H4 (cell line): ENCODE results near the gene OR2T3. TPM values are rescaled to one million over a fixed set of nuclear protein-coding genes. Genes with fewer than 3 reads are reported as not detected.
"Not testable (repeated sequence)": the region's sequence is repeated elsewhere in the genome, so short reads cannot be mapped to it uniquely, and the experiment has no call there.

Experiments
- DNase-seq: peaks from one replicate; pipeline ENCODE4 v3.0.0-alpha.2; 2015; ENCODE audit warnings: low spot score
- total RNA-seq: library from RNA; depleted of rRNA; stranded (reverse); fragments of >200 nt; shearing (Covaris generic); gene quantifications from 2 replicates; pipeline ENCODE4 v1.2.3, GENCODE V29; 2014; rRNA removed

The OR2T3 gene
- total RNA-seq: not detected in 2 replicates

GRCh38 chr1:248473051-248473450 is at the start of gene OR2T3:
Gene OR2T3 (plus strand): TSS chr1:248473351. CDS start chr1:248473351, 0 bp downstream.
- DNase-seq: not testable (repeated sequence)

DNA sequence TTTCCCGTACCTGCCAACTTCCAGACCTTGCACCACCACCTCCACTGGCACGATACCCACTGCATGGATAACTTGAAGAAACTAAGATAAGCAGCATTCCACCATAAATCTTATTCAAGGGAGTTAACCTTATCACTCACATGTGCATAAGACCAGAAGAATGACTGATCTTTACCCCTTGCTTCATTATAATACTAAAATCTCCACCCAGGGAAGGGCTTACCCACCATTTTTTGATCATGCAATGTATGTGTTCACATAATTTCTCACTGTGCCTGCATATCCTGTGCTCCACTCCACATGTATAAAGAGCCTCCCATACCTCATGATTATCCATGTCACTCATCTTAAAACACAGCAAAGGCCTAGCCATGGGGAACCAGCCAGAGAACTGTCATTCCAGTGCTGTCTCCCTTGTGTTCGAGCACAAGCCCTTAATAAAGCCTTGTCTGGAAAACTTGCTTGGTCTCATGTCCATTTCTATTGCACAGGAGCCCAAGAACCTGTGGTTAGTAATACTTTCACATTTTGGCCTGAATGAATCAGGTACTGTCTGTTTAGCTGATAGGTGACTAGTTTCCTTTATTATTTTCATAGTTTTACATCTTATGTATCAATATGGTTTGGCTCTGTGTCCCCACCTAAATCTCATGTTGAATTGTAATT is 45.5 kb upstream of the OR2T3 start:
- DNase-seq: not testable (repeated sequence)

GRCh38 chr1:248428192-248428533 is 45.0 kb upstream of the OR2T3 start:
- DNase-seq: not testable (repeated sequence)

DNA sequence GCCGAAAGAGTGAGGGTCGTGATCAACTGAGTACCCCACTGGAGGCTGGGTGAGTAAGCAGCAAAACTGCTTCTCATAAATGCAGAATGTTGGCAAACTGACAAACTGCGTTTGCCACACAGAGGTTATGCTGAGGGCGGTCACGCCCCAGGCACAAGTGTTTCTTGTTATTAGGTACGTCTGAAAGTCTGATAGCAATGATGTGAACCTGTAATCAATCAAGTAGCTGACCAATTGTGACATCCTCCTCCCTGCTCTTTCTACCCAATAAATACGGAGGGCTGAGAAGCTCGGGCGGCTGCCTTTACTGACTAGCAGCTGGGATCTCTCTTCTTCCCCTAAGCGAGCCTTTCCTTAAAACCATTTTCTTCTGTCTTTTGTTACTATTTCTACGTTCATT is 41.5 kb upstream of the OR2T3 start:
- not testable (repeated sequence) for DNase-seq

- DNase-seq: not testable (repeated sequence)
Observed at GRCh38 chr1:248432201-248432600, 41.0 kb upstream of the OR2T3 start.

GRCh38 chr1:248433811-248434415 is 39.2 kb upstream of the OR2T3 start:
- not testable (repeated sequence) for DNase-seq

- DNase-seq: not testable (repeated sequence)
Observed at GRCh38 chr1:248434913-248435312, 38.2 kb upstream of the OR2T3 start.

DNA sequence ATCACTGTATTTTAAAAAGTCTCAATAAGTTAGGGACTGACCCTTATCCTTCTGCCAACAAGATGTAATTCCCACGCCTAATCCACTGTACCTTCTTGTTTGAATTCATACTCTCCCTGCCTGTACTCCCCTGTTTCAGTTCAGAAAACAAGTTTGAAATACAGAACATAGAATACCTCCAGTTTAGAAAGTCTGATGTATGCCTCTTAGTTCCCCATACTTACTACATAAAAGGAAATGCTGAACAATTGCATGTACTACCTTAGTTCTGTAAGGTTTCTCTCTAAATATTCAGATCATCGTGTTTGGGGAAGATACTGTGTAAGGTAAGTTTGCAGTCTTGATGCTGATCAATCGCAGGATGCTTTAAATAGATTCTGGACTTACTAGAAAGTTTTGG is 36.8 kb upstream of the OR2T3 start:
- DNase-seq: not testable (repeated sequence)

DNA sequence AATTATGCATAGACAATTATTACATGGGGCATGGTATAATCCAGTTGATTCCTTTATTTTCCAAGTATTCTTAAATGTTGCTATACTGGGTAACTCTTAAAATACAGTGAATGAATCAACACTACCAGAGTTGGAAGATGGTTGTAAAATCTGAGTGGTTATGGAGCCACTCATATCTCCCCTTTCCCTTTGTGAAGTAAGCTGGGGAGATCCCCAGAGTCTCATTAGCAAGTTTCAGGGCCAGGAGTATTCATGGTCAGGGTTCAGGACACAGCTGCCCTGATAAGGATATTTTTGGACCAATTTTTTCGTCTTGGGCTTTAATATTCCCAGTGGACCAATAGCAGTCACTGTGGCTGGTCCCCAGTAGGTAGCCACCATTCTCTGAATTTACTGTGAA is 34.5 kb upstream of the OR2T3 start:
- DNase-seq: not testable (repeated sequence)

GRCh38 chr1:248439283-248439682 is 33.9 kb upstream of the OR2T3 start:
- DNase-seq: not testable (repeated sequence)

GRCh38 chr1:248442500-248443277 is 30.5 kb upstream of the OR2T3 start:
- DNase-seq: not testable (repeated sequence)

DNA sequence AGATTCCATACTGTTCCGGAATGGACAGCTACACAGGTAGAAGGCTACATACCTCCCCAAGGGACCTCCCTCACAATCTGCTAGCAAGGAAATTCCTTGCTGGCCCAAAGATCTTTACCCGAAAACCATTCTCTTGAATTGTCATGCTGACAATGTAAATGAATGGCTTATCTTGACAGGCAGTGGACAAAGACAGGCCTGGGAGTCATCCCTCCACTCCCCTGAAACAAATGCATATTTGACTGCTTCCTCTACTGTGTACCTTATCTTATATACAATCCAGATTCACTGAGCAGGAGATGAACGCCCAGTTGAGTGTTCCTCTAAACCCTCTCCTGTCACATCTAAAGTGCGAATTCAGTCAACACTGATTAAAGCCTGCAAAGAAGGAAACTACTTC is 28.5 kb upstream of the OR2T3 start:
- DNase-seq: not testable (repeated sequence)

- DNase-seq: not testable (repeated sequence)
Observed at GRCh38 chr1:248445399-248445798, 27.8 kb upstream of the OR2T3 start, which contains the start of gene OR2T2. Gene OR2T2 (plus strand): TSS chr1:248445637. CDS start chr1:248452798, 7,161 bp downstream.

GRCh38 chr1:248448409-248449074 is 24.6 kb upstream of the OR2T3 start:
- DNase-seq: not testable (repeated sequence)

GRCh38 chr1:248449821-248450465 is 23.2 kb upstream of the OR2T3 start:
- not testable (repeated sequence) for DNase-seq

- DNase-seq: not testable (repeated sequence)
Observed at GRCh38 chr1:248450466-248451145, 22.5 kb upstream of the OR2T3 start.

DNA sequence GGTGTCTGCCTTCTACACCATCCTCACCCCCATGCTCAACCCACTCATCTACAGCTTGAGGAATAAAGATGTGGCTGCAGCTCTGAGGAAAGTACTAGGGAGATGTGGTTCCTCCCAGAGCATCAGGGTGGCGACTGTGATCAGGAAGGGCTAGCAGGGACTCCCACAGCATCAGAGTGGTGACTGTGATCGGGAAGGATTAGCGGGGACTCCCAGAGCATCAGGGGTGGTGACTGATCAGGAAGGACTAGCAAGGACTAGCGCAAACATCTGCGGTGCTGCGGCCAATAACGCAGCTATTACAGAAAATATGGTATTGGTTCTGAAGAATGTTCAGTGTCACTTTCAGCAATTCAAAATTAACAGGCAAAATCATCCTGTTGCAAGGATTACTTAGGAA is 19.5 kb upstream of the OR2T3 start:
- not testable (repeated sequence) for DNase-seq

GRCh38 chr1:248455045-248455444 is 18.1 kb upstream of the OR2T3 start:
- not testable (repeated sequence) for DNase-seq

DNA sequence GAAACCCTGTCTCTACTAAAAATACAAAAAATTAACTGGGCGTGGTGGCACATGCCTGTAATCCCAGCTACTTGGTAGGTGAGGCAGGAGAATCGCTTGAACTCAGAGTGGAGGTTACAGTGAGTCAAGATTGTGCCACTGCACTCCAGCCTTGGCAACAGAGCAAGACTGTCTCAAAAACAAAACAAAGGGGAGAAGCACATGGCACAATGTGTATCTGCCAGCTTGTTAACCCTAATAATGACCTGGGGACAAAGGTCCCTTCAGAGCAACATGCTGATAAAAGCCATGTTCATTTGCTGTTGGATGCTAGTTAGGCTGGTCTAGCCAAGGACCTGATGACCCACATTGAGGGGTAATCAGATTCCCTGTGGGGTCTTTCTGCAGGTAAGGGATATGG is 16.5 kb upstream of the OR2T3 start:
- DNase-seq: not testable (repeated sequence)

GRCh38 chr1:248459117-248459516 is 14.0 kb upstream of the OR2T3 start:
- not testable (repeated sequence) for DNase-seq

DNA sequence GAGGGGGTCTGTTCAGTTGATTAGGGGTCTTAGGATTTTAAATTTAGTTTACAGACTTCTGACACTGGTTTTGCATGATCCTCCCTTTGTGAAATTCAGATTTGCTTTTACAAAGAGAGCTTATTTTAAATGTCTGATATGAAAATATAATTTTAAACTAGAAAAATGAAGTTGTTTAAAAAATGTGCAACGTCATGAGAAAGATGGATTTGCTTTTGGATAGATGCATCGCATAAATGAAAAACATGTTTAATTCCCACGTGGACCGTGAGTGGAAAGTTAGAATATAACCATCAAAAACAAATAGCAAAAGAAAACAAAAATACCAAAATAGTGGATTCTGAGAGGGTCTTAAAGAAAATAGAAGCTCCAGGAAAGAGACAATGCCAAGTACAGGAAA is 2.0 kb upstream of the OR2T3 start:
- DNase-seq: no peak
